CD8-positive, alpha-beta memory T cell (primary cell): ENCODE measurements around the gene PTP4A1. TPM values are rescaled to one million over a fixed set of nuclear protein-coding genes. Genes with fewer than 3 reads are reported as not detected.

Experiments used
- CTCF ChIA-PET: fragments of 350-600 bp; sonication (Branson Sonifier 250); formaldehyde crosslinking; loops from one replicate; lab custom pipeline; 2021; ENCODE audit warnings: antibody characterized with exemption; lab: Charles Lee
- POLR2A ChIA-PET: fragments of 350-600 bp; sonication (Branson Sonifier 250); formaldehyde crosslinking; loops from one replicate; lab custom pipeline; 2021; ENCODE audit warnings: antibody characterized with exemption; lab: Charles Lee
- DNase-seq, 5 donors: peaks; one replicate each; pipeline versions ENCODE4 v3.0.0 to v3.0.0-alpha.2; 2020 to 2022; ENCODE audit warnings: mixed read lengths in 1 of 5
- H3K27ac ChIP-seq: one replicate; pipeline ENCODE4 v1.7.0; 2013; ENCODE audit warnings: low read depth, mild to moderate bottlenecking, low read length, moderate library complexity
- H3K27me3 ChIP-seq: 2 replicates; pipeline ENCODE4 v1.7.0; 2013; ENCODE audit warnings: low read length, mild to moderate bottlenecking; ENCODE audit not compliant: insufficient read depth, poor library complexity, severe bottlenecking
- H3K36me3 ChIP-seq: 2 replicates; pipeline ENCODE4 v1.7.0; 2013; ENCODE audit warnings: mild to moderate bottlenecking, low read length, moderate library complexity; ENCODE audit not compliant: insufficient read depth
- H3K4me1 ChIP-seq: 2 replicates; pipeline ENCODE4 v1.7.0; 2013; ENCODE audit warnings: mild to moderate bottlenecking, low read length, moderate library complexity; ENCODE audit not compliant: insufficient read depth
- H3K4me3 ChIP-seq: 2 replicates; pipeline ENCODE4 v1.7.0; 2013; ENCODE audit warnings: mild to moderate bottlenecking, low read length
- H3K9me3 ChIP-seq: 2 replicates; pipeline ENCODE4 v1.7.0; 2013; ENCODE audit warnings: mild to moderate bottlenecking, low read length
- H3K27ac Mint-ChIP-seq, 8 donors: one replicate each; pipeline ENCODE4 v1.8.0; 2020 to 2021; ENCODE audit warnings: mixed read lengths in 8 of 8, mild to moderate bottlenecking in 6 of 8, inconsistent platforms in 3 of 8, moderate library complexity in 3 of 8
- H3K27me3 Mint-ChIP-seq, 2 donors: one replicate each; pipeline ENCODE4 v1.8.0; 2020 to 2021; ENCODE audit warnings: mixed read lengths in 2 of 2, mild to moderate bottlenecking in 1 of 2, moderate library complexity in 1 of 2
- H3K36me3 Mint-ChIP-seq, 3 donors: one replicate each; pipeline ENCODE4 v1.8.0; 2020 to 2021; ENCODE audit warnings: mixed read lengths in 3 of 3, inconsistent platforms in 1 of 3, mild to moderate bottlenecking in 1 of 3
- H3K4me1 Mint-ChIP-seq, 3 donors: one replicate each; pipeline ENCODE4 v1.8.0; 2020 to 2021; ENCODE audit warnings: mixed read lengths in 3 of 3, inconsistent platforms in 1 of 3, mild to moderate bottlenecking in 1 of 3
- H3K4me3 Mint-ChIP-seq, 7 donors: one replicate each; pipeline ENCODE4 v1.8.0; 2020 to 2021; ENCODE audit warnings: mixed read lengths in 7 of 7, mild to moderate bottlenecking in 6 of 7, moderate library complexity in 4 of 7, inconsistent platforms in 2 of 7
- H3K9me3 Mint-ChIP-seq, 5 donors: one replicate each; pipeline ENCODE4 v1.8.0; 2020 to 2022; ENCODE audit warnings: mixed read lengths in 5 of 5, mild to moderate bottlenecking in 3 of 5, moderate library complexity in 2 of 5, inconsistent platforms in 1 of 5
- polyA plus RNA-seq: library from polyadenylated mRNA; unstranded; fragments of 300-500 nt; fragmentation: Illumina TruSeq; gene quantifications from one replicate; pipeline ENCODE4 v1.2.3, GENCODE V29; 2021
- total RNA-seq, 2 experiments: library from RNA; stranded (reverse); gene quantifications; one replicate each; pipeline ENCODE4 v1.2.3, GENCODE V29; 2021

The PTP4A1 gene
- total and polyA plus RNA-seq, 3 experiments from 2014 or later: 54.3 to 107 (median 92.3) TPM

DNA sequence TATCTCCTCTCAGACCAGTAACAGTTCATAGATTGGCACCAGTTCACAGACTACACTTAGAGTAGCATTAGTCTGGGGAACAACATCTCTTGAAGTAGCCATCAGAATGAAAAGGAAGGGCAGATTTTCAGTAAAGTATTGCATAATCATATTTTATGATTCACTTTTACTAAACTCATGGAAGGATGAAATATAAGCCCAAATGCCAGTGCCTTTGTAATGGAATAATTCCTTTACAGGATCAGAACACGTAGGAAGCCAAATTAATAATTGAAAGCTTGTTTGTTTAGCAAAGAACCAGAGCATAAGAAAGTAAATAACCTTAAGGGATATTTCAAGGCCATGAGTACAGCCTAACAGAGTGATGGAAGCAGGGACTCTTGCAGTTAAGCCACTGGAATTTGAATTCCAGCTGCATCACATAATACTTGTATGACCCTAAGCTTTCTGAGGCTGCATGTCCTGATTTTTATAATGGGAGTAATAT, 11.4 kb upstream of the PTP4A1 start:
- Histone ChIP-seq H3K36me3 (no peaks in the 10 kb centered on the region), H3K4me1 (no peaks in the 10 kb centered on the region), H3K9me3 (no peaks in the 10 kb centered on the region), H3K4me3 (no peak overlapping the region), H3K27me3 (no peaks in the 10 kb centered on the region), H3K27ac (no peak overlapping the region)
- ChIA-PET CTCF (interaction anchor here (0.8 kb wide), 1 partner anchor 13 kb away, joined by 3 read pairs; no protein-coding TSS in a partner anchor), POLR2A (no interaction called here)
- Mint-ChIP-seq H3K36me3 (no peaks in the 10 kb centered on the region), H3K9me3 (no peaks in the 10 kb centered on the region), H3K4me1 (no peaks in the 10 kb centered on the region), H3K27me3 (peaks cover 0 to 58% of the 10 kb centered on the region in 2 donors), H3K4me3 (no peak overlapping the region), H3K27ac (no peak overlapping the region)
- no peak for DNase-seq

DNA sequence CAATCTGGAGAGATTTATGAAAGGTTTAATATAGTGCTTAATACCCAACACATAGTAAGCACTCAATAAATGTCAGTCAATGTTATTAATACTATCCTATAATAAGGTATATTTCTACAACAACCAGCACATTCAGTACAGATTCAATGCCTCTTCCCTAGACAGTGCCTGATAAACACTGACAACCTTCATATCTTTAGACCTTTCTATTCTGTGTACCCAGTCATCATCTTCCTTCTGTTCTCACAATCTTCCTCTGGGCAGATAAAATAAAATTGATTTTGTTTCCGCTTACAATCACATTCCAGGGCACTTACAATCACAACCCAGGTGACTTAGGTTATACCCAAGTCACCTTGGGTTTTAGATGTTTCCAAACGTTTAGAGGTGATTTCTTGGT, 11.0 kb upstream of the PTP4A1 start:
- POLR2A ChIA-PET: no interaction called here
- no peak overlapping the region for H3K4me3 Mint-ChIP-seq
- H3K4me1 Mint-ChIP-seq: no peaks in the 10 kb centered on the region
- Histone ChIP-seq H3K27me3 (no peaks in the 10 kb centered on the region), H3K4me1 (no peaks in the 10 kb centered on the region), H3K9me3 (no peaks in the 10 kb centered on the region), H3K36me3 (no peaks in the 10 kb centered on the region), H3K27ac (no peak overlapping the region), H3K4me3 (no peak overlapping the region)
- no peaks in the 10 kb centered on the region for H3K9me3 Mint-ChIP-seq
- CTCF ChIA-PET: interaction anchor here (0.8 kb wide), 1 partner anchor 13 kb away, joined by 3 read pairs; no protein-coding TSS in a partner anchor
- H3K36me3 Mint-ChIP-seq: no peaks in the 10 kb centered on the region
- H3K27ac Mint-ChIP-seq: no peak overlapping the region
- peaks cover 0 to 59% of the 10 kb centered on the region in 2 donors for H3K27me3 Mint-ChIP-seq
- no peak for DNase-seq

DNA sequence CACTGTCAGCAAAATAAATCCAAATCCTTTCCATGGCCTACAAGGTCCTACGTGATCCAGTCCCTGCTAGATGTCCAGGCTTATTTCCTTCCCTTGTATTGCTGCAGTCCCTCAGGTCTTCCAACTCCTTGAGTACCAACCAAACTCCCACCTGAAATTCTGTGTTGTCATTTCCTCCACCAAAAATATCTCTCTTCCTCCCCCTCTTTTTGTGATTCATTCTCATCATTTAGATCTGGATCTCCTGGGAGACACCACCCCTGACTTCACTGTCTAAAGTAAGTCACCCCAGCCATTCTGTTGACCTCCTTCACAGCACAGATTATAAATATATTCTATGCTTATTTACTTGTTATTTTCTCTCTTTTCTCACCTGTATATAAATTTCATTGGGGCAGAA, 9.0 kb upstream of the PTP4A1 start:
- CTCF ChIA-PET: no interaction called here
- no peaks in the 10 kb centered on the region for H3K9me3 Mint-ChIP-seq

DNA sequence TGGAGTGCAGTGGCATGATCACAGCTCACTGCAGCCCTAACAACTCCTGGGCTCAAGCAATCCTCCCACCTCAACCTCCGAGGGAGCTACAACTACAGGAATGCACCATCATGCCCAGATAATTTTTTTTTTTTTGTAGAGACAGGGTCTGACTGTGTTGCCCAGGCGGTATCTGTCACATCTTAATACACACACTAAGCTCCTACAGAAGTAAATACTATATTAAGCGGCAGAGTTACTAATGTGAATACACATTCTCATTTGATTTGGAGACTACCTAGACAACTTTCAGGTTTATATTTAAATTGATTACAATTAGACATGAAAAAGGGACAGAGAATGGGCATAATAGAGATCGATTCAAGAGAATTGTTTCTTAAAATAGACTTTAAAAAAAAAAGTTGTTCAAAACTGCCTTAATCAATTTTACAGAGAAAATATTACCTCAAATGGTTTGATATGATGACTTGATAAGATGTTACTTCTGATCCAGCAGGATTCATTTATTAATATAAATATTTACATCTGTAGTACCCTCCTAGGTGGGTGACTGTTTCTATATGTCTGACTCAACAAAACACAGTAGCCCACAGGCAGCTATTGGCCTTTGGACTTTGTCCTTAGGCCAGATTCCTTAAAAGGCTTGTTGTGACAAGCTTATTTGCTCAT, 7.1 kb upstream of the PTP4A1 start:
- H3K4me3 Mint-ChIP-seq: no peak overlapping the region
- H3K9me3 Mint-ChIP-seq: no peaks in the 10 kb centered on the region
- no peaks in the 10 kb centered on the region for H3K9me3 ChIP-seq
- H3K36me3 ChIP-seq: no peaks in the 10 kb centered on the region
- ChIA-PET POLR2A (no interaction called here), CTCF (no interaction called here)
- no peaks in the 10 kb centered on the region for H3K27me3 ChIP-seq
- H3K4me1 ChIP-seq: no peaks in the 10 kb centered on the region
- no peak overlapping the region for H3K4me3 ChIP-seq
- peaks cover 0 to 31% of the 10 kb centered on the region in 2 donors for H3K27me3 Mint-ChIP-seq
- DNase-seq: no peak
- H3K4me1 Mint-ChIP-seq: no peaks in the 10 kb centered on the region
- no peak overlapping the region for H3K27ac Mint-ChIP-seq
- H3K36me3 Mint-ChIP-seq: no peaks in the 10 kb centered on the region
- H3K27ac ChIP-seq: no peak overlapping the region

More for the DNA sequence above, 9.0 kb upstream of the PTP4A1 start:
- Mint-ChIP-seq H3K36me3 (no peaks in the 10 kb centered on the region), H3K27me3 (peaks cover 0 to 43% of the 10 kb centered on the region in 2 donors), H3K4me1 (no peaks in the 10 kb centered on the region), H3K27ac (no peak overlapping the region), H3K4me3 (no peak overlapping the region)
- H3K4me1 ChIP-seq: no peaks in the 10 kb centered on the region
- DNase-seq: no peak
- H3K4me3 ChIP-seq: no peak overlapping the region
- POLR2A ChIA-PET: no interaction called here
- H3K27me3 ChIP-seq: no peaks in the 10 kb centered on the region
- H3K27ac ChIP-seq: no peak overlapping the region
- no peaks in the 10 kb centered on the region for H3K9me3 ChIP-seq
- H3K36me3 ChIP-seq: no peaks in the 10 kb centered on the region

DNA sequence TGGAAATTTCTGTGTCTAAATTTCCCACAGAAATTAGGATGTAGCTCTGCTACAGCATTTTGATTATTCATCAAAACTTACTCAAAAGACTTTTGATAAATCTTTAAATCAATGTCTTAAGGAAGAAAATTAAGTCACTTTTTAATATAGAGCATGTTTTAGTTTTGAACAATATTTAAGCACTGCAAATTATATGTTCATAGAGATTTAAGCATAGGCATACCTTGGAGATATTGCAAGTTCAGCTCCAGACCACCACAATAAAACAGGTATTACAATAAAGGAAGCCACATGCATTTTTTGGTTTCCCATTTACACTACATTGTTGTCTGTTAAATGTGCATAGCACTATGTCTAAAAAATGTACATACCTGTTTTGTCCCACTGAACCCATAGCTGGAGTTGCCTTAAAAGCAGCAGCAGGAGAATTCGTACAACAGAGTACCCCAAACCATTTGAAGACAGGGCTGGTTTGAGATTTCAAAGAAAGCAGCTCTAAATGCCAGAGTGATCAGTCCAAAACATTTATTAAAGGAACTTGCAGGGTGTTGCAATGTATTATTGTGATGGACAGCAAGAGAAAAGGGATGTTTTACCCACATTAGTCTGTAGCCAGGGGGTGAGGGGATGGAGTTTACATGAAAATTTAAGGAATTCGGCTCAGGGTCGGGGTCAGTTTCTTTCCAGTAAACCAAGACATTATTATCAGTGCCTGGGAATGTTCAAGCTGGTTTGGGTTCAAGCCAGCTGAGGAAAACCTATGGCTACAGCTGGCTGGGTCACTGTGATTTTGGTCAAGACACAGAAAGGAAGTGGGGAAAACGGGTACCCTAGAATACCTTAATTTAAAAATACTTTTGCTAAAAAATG, 6.3 kb upstream of the PTP4A1 start:
- H3K4me1 ChIP-seq: peaks cover under 1% of the 10 kb centered on the region
- Mint-ChIP-seq H3K4me3 (no peak overlapping the region), H3K4me1 (no peaks in the 10 kb centered on the region), H3K36me3 (no peaks in the 10 kb centered on the region), H3K27me3 (peaks cover 0 to 31% of the 10 kb centered on the region in 2 donors), H3K9me3 (no peaks in the 10 kb centered on the region), H3K27ac (no peak overlapping the region)
- ChIA-PET CTCF (no interaction called here), POLR2A (no interaction called here)
- H3K9me3 ChIP-seq: no peaks in the 10 kb centered on the region
- no peaks in the 10 kb centered on the region for H3K36me3 ChIP-seq
- H3K4me3 ChIP-seq: no peak overlapping the region
- H3K27me3 ChIP-seq: no peaks in the 10 kb centered on the region
- DNase-seq: no peak
- H3K27ac ChIP-seq: no peak overlapping the region

DNA sequence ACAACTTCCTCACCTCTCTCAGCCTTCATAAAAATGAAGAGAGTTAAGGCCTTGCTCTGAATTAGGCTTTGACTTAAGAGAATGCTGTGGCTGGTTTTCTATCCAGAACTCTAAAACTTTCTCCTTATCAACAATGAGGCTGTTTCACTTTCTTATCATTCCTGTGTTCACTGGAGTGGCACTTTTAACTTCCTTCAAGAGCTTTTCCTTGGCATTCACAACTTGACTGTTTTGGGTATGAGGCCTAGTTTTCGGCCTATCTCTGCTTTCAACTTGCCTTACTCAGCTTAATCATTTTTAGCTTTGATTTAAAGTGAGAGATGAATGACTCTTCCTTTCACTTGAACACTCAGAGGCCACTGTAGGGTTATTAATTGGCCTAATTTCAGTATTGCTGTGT, 4.3 kb upstream of the PTP4A1 start:
- H3K36me3 ChIP-seq: no peaks in the 10 kb centered on the region
- Mint-ChIP-seq H3K4me1 (peaks cover 7 to 8% (median 8%) of the 10 kb centered on the region in 3 donors), H3K27ac (no peak overlapping the region), H3K27me3 (peaks cover 4 to 24% of the 10 kb centered on the region in 2 donors), H3K36me3 (peaks cover 0 to 5% (median 0%) of the 10 kb centered on the region in 3 donors), H3K9me3 (no peaks in the 10 kb centered on the region), H3K4me3 (no peak overlapping the region)
- no peaks in the 10 kb centered on the region for H3K9me3 ChIP-seq
- no peaks in the 10 kb centered on the region for H3K27me3 ChIP-seq
- H3K4me1 ChIP-seq: peaks cover 10% of the 10 kb centered on the region
- no peak overlapping the region for H3K4me3 ChIP-seq
- ChIA-PET POLR2A (no interaction called here), CTCF (no interaction called here)
- no peak overlapping the region for H3K27ac ChIP-seq
- no peak for DNase-seq

DNA sequence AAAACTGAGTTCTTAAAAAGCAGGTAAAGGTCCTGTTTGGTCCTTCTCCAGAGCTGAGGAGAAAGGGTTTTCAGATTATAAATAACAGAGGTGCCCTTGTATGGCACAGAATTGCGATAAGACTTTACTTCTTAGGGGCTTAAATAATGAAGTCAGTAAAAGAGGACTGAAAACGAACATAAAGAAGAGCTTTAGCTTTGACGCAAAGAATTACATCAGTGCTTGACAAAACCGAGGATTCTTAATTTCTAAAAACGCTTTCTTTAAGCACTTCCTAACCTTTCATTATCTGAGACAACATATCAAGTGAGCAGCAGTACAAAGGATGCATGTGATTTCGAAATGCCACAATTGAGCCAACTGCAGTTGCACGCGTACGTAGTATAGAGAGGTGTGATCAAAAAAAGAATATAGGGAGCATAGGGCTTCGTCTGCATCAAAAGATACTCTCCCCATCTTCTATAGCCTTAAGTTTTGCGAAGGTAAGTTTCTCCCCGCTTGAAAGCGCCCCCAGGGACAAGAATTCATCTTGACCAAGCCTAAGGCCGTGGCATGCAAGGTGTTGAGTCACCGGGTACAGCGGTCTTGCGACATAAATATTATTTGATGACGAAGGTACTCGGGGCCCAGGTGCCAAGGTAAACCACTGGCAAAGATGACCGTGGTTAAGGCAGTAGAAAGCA, 778 bp upstream of the PTP4A1 start:
- Histone ChIP-seq H3K27ac (peak overlapping the region; percentile 87), H3K4me1 (peaks cover 25% of the 10 kb centered on the region), H3K4me3 (peak overlapping the region; percentile 52), H3K36me3 (peaks cover 3% of the 10 kb centered on the region), H3K27me3 (no peaks in the 10 kb centered on the region), H3K9me3 (no peaks in the 10 kb centered on the region)
- H3K4me1 Mint-ChIP-seq: peaks cover 28 to 37% (median 36%) of the 10 kb centered on the region in 3 donors
- peak overlapping the region; percentile 87 to 100 (median 92) for H3K4me3 Mint-ChIP-seq
- H3K36me3 Mint-ChIP-seq: peaks cover 0 to 16% (median 0%) of the 10 kb centered on the region in 3 donors
- DNase-seq: peak in 2 of 5 donors; percentile 35 to 77
- CTCF ChIA-PET: interaction anchor here (1.4 kb wide), 1 partner anchor 64 kb away, joined by 3 read pairs; the partner anchor contains the start of gene PHF3
- H3K27me3 Mint-ChIP-seq: peaks cover 0 to 4% of the 10 kb centered on the region in 2 donors
- POLR2A ChIA-PET: interaction anchor here (1.2 kb wide), 1 partner anchor 64 kb away, joined by 4 read pairs; the partner anchor contains the start of gene PHF3
- H3K27ac Mint-ChIP-seq: peak overlapping the region; percentile 94 to 100 (median 98)
- H3K9me3 Mint-ChIP-seq: no peaks in the 10 kb centered on the region
